HuH-7.5 (cell line): ENCODE results near the gene UBL7.
A peak's percentile ranks its signal among the peaks of the same experiment; 100 is the strongest.
"Not testable (repeated sequence)": the region's sequence is repeated elsewhere in the genome, so short reads cannot be mapped to it uniquely, and the experiment has no call there.

Experiments used
- DNase-seq: peaks from one replicate; pipeline ENCODE4 v3.0.0; 2011; ENCODE audit warnings: low spot score

Gene UBL7

DNA sequence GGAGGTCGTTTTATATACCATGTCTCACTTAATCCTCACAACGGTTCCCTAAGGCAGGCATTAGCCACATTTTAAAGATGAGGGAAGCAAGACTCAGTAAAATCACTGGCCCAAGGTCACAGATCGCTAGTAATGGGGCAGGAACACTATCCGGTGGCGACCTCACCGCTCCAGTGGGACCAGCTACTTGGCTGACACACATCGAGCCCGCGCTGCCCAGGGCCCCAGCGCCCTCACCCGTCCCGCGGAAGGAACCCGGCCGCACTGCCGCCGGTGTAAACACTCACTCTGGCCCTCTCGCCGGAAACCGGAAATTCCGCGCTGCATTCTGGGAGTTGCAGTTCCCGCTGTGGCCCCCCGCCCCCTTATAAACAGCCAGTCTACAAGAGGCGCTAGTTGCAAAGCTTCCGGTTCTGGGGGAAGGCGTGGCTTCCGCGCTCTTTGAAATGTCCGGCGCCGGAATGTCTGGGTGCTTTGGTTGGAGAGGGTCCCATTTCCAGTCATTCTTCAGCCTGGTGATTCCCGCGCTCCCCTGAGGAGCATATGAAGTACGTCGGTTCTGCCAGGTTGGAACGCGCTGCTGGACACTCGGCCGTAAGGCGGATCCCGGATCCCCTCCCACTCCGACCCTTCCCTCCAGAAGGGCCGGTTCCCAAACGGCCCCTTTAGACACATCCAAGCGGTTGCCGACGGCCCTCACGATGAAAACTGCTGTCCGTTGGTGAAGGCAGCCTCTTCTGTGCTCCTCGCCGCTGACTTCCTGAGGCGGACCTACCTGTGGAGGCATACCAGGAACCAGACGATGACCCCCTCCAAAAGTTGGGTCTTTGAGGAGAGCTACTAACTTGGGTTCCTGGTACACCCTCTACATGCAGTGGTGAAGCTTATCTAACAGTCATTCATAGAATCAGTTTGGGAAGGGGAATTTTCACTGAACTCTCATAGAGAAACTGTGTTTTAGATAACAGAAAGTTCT is at the start of gene UBL7:
UBL7 (minus strand) TSS at position 290 of the 976 bp plus-strand sequence. CDS start 2,293 bp downstream, outside the sequence.
- peak; percentile 89 for DNase-seq

DNA sequence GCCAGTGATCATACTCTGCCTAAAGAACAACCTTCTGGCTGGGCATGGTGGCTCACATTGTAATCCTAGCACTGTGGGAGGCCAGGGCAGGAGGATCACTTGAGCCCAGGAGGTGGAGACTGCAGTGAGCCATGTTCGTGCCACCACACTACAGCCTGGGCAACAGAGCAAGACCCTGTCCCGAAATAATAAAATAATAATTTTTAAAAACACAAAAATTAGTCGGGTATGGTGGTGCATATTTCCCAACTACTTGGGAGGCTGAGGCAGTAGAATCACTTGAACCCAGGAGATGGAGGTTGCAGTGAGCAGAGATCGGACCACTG is 45.5 kb upstream of the UBL7 start:
- no peak for DNase-seq

DNA sequence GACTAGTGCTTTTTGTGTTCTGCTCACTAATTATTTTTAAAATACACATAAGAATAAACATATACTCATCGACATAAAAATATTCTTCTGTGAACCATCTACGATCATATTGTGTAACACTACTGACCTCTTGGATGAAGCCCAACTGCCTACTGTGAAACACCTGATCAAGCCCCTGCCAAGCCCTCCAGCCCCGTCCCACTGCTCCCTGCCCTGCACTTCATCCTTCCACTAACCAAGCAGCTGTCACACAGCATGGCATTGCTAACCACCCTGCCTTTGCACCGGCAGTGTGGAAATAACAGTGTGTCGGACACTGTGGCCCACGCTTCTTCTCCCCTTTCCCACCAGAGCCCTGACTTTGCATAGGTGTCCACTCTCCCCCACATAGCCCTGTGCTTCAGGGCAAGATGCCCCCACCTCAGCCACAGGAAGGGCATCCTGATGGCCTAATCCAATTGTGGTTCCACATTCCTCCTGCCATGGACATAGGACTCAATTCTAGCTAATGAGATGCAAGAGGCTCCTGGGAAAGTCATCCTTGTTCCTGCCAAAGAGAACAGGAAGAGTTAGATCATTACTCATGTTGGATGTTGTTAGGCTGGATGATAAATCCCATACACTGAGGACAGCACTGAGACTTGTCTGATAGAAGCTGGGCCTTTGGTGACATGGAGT is 45.0 kb upstream of the UBL7 start:
- DNase-seq: no peak

DNA sequence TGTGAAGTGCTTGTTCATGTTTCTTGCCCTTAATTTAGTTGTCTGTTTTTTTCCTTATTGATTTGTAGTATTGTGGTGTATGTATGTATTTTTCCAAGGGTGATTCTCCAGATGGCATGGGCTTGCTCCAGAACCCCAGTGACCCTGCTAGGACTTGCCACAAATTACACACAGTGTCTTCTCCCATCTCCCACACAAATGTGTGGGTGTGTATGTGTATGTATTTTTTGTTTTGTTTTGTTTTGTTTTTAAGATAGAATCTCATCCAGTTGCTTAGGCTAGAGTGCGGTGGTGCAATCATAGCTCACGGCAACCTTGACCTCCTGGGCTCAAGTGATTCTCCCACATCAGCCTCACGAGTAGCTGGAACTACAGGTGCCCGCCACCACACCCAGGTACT is 43.9 kb upstream of the UBL7 start:
- DNase-seq: no peak

DNA sequence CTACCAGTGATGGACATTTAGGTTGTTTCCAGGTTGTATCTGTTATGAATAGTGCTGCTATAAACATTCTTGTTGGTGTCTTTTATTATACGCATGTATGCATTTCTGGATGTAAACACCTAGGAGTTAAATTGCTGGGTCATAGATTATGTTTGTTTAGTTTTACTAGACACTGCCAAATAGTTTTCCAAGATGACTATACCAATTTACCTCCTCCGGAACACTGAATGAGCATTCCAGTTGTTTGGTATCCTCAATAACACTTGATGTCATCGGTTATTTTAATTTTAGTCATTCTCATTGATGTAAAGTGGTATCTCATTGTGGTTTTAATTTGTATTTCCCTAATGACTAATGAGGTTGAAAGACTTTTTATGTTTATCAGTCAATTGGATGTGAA is 43.5 kb upstream of the UBL7 start:
- no peak for DNase-seq

GRCh38 chr15:74502301-74502700 is 41.3 kb upstream of the UBL7 start:
- DNase-seq: no peak

- DNase-seq: no peak
Measured at GRCh38 chr15:74500401-74500800, 39.4 kb upstream of the UBL7 start.

GRCh38 chr15:74499366-74499765 is 38.4 kb upstream of the UBL7 start:
- DNase-seq: no peak

DNA sequence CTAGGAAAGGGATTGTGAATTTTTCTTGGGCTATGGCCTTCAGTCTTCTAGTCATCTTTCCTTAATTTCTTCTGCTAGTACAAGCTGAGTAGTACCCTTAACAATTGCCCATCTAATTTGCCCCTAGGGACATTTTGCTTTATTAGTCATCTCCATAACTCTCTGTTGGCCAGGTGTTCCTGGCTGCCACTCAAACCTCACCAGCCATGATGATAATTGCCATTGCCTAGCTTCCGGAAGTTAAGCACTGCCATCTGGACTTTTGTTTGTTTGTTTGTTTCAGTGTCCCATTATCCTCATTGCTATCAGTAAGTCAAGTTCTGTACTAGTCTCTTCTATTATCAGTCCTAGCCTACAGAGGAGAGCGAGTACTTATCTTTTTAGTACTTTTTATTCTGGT is 36.6 kb upstream of the UBL7 start:
- no peak for DNase-seq

DNA sequence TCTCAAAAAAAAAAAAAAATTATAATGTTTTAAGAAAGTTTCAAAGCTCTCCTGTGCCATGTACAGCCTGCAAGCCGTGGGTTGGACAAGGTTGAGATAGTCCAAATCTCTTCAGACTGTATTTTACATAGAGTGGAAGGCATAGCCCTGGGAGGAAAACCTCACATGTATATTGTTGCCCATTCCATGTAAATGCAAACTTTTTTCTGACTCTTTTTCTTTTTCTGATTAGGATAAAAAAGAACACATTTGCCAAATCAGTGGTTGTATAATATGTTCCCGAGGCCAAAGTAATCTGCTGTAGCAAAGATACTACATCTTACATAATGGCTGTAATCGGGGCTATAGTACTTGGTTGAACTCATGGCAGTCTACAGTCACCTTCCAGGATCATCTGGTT is 35.7 kb upstream of the UBL7 start:
- DNase-seq: no peak

- DNase-seq: no peak
Measured at GRCh38 chr15:74490339-74490689, 29.4 kb upstream of the UBL7 start.

DNA sequence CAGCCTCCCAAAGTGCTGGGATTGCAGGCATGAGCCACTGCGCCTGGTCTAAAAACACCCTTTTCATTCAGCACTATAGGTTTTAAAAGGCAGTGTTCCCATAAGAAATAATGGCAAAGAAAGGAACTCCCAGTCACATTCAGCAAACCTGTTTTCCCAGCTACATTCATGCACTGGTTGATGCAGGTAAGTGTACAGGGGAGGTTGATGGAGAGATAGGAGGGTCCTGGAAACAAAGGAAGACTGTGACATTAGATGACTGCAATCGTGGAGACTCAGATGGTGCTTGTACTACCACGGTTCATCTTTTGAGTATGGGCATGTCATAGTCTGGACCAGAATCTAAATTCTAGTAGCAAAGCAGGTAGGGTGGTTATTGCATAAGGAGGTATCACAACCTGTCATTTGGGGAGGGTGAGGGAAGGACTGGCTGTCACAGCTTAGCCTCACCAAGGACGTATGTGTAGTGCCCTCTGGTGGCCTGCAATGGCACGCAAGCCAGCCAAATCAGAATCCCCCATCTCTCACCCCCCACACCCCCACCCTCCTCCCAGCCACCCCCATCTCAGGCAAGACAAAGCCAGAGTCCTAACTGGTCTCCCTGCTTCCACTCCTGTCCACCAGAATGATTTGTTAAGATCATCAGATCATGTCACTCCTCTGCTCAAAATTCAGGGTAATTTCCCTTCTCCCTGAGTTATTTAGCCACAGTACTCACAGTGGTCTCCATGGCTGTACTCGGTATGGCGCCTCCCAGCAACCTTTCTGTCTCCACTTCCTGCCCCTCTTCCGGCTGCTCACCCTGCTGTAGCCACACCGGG is 28.8 kb upstream of the UBL7 start:
- DNase-seq: peak; percentile 69

DNA sequence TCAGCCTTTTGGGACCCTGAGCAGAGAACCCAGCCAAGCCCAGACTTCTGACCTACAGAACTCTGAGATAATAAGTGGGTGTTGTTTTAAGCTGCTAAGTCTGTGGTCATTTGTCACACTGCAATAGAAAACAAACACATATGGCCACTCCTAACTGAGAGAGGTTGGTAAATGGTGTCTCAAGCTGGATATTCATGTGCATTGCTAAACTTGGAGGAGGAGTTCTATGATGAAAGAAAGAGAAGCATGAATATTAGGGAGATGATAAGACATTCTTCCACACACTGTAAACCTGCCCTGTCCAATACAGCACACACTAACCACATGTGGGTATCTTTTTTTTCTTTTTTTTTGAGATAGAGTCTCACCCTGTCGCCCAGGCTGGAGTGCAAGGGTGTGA is 27.8 kb upstream of the UBL7 start:
- DNase-seq: no peak

DNA sequence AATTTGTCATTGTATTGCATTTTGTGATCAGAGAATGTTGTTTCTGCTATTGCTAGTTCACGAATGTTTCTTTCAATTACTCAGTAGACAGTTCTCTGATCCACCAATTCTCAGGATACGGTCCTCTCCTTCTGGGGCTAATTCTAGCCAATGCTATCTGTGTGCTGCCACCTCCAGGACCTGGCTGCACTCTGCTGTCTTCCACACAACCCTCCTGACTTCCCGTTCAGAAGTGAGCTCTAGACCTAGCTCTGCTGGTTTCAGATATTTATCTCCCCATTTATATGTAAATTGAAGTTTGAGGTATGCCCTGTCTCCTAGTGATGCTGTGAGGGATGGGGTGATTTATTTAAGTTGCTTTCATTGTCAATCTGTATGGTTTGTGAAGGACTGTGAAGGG is 21.7 kb upstream of the UBL7 start:
- DNase-seq: no peak

- not testable (repeated sequence) for DNase-seq
Measured at GRCh38 chr15:74480364-74480763, 19.4 kb upstream of the UBL7 start.

GRCh38 chr15:74471621-74472020 is 10.7 kb upstream of the UBL7 start:
- not testable (repeated sequence) for DNase-seq

DNA sequence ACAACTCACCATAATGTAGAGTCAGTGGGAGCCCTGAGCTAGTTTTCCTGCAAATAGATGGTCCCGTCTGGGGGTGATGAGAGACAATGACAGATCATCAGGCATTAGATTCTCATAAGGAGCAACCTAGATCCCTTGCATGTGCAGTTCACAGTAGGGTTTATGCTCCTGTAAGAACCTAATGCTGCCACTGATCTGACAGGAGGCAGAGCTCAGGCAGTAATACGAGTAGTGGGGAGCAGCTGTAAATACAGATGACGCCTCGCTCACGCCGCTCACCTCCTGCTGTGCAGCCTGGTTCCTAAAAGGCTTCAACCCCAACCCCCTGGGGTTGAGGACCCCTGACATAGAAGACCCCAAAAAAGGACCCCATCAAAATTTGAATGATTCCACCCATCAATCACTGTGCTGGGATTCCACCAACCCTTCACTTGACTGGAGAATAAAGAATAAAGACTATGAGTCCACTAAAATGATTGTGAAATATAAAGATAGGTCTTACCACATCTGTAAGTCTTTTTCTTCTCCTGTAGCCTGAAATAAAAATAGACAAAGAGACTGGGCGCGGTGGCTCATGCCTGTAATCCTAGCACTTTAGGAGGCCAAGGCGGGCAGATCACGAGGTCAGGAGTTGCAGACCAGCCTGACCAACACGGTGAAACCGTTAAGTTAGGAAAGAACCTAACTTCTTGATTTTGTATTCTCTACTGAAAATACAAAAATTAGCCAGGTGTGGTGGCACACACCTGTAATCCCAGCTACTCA is 9.9 kb upstream of the UBL7 start:
- no peak for DNase-seq

- DNase-seq: no peak
Measured at GRCh38 chr15:74468341-74469032, 7.5 kb upstream of the UBL7 start.

GRCh38 chr15:74466570-74466969 is 5.6 kb upstream of the UBL7 start:
- DNase-seq: no peak

- no peak for DNase-seq
Measured at GRCh38 chr15:74464897-74465296, 3.9 kb upstream of the UBL7 start.

DNA sequence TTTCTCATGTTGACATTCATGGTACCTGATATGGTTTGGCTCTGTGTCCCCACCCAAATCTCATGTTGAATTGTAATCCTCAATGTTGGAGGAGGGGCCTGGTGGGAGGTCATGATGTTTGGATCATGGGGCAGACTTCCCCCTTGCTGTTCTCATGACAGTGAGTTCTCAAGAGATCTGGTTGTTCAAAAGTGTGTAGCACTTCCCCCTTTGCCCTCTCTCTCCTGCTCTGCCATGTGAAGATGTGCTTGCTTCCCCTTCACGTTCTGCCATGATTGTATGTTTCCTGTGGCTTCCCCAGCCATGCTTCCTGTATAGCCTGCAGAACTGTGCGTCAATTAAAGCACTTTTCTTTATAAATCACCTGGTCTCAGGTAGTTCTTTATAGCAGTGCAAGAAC is 3.3 kb upstream of the UBL7 start:
- DNase-seq: no peak
